Ishikawa (cell line): ENCODE measurements around the gene FHIT.

ENCODE experiments used
- CEBPB ChIP-seq: IDR thresholded peaks from 2 replicates; pipeline ENCODE4 v1.6.1; 2012
- CREB1 ChIP-seq: IDR thresholded peaks from 2 replicates; pipeline ENCODE4 v1.6.1; 2012; ENCODE audit warnings: low read depth
- EGR1 ChIP-seq: IDR thresholded peaks from 2 replicates; pipeline ENCODE4 v1.6.1; 2012
- EP300 ChIP-seq: IDR thresholded peaks from 2 replicates; pipeline ENCODE4 v1.6.1; 2012; ENCODE audit warnings: borderline replicate concordance
- FOXM1 ChIP-seq: IDR thresholded peaks from 2 replicates; pipeline ENCODE4 v1.6.1; 2012; ENCODE audit warnings: low read depth, borderline replicate concordance
- NFIC ChIP-seq: IDR thresholded peaks from 2 replicates; pipeline ENCODE4 v1.6.1; 2012
- RAD21 ChIP-seq: IDR thresholded peaks from 2 replicates; pipeline ENCODE4 v1.6.1; 2012; ENCODE audit warnings: low read depth
- TAF1 ChIP-seq: IDR thresholded peaks from 2 replicates; pipeline ENCODE4 v1.6.1; 2012; ENCODE audit warnings: low read depth, mild to moderate bottlenecking
- TCF12 ChIP-seq: IDR thresholded peaks from 2 replicates; pipeline ENCODE4 v1.6.1; 2012; ENCODE audit warnings: low read depth
- TEAD4 ChIP-seq: IDR thresholded peaks from 2 replicates; pipeline ENCODE4 v1.6.1; 2012
- YY1 ChIP-seq: IDR thresholded peaks from 2 replicates; pipeline ENCODE4 v1.6.1; 2012; ENCODE audit warnings: low read depth
- ZBTB7A ChIP-seq: IDR thresholded peaks from 2 replicates; pipeline ENCODE4 v1.6.1; 2012; ENCODE audit warnings: low read depth
- TF ChIP-seq, protein P1 (sequence below): IDR thresholded peaks from 2 replicates; pipeline ENCODE4 v1.6.1; 2012
- TF ChIP-seq, protein P2 (sequence below): IDR thresholded peaks from 2 replicates; pipeline ENCODE4 v1.6.1; 2012; ENCODE audit warnings: low read depth, mild to moderate bottlenecking
- TF ChIP-seq, protein P3 (sequence below): IDR thresholded peaks from 2 replicates; pipeline ENCODE4 v1.6.1; 2012

The FHIT gene

DNA sequence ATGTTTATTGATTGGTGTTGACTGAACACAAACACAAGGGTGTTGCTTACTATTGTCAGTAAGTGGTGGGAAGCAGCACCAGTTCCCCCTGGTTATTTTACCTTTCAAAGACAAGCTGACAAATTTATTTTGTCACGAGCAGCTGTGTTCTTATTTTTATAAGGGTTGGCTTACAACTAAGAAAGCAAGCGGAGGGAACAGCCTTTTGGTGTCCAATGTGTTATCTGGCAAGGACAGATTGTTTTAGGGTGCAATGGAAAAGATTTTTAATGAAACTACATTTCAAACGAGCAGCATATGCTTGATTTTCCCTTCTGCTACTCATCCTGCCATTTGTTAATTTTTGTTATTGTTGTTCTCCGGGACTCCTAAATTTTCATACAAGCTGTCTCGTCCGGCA lies 1280.9 kb downstream of the FHIT start:
- TF ChIP-seq EP300 (no peak), NFIC (no peak), CEBPB (no peak)
- TF ChIP-seq, protein P1, sequence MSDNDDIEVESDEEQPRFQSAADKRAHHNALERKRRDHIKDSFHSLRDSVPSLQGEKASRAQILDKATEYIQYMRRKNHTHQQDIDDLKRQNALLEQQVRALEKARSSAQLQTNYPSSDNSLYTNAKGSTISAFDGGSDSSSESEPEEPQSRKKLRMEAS: no peak

DNA sequence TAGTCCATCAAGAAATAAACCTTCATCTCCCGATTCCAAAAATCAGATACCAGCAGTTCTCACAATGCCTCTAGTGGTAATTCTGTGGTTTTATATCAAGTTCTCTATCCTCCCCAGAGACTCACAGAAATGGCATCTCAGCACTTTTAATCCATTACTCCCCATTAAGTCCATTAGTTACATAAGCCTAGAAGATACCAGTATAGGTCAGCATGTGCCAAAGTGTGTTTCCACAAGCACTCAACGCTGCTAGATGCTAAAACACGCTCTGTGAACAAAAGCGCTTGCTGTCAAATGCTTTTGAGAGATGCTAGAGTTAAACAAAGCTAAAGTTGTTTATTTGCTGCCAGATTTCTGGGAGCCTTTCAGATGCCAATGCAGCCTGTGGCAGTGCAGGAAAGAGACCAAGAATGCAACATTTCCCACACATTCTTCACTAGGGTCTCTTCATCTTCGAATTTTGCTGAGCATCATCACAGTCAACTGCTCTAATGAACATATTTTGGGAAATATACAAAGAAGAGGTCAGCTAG lies 1282.7 kb downstream of the FHIT start:
- no peak for TF ChIP-seq TAF1
- no peak for TF ChIP-seq CREB1
- TF ChIP-seq RAD21: no peak
- no peak for TF ChIP-seq EGR1
- TF ChIP-seq EP300: no peak
- TF ChIP-seq, protein P1: no peak
- TF ChIP-seq FOXM1: no peak
- no peak for TF ChIP-seq YY1

DNA sequence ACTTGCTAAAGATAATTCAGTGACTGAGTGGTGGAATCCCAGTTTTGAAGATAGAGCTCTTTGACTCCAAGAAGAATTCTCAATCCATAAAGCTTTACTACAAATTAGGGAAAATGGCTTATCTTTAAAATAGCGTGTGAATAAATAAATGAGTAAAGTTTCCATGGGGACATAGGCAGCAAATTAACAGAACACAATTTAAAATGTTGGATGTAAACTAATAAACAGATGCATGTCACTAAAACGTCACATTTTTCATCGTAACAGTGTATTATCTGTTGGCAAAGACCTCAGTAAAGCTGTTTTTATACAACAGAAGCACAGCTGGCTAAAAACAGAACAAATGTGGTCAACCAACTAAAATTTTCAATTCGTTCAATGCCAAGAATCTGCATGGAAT lies 1287.6 kb downstream of the FHIT start:
- TF ChIP-seq RAD21: no peak
- no peak for TF ChIP-seq YY1
- no peak for TF ChIP-seq TAF1

DNA sequence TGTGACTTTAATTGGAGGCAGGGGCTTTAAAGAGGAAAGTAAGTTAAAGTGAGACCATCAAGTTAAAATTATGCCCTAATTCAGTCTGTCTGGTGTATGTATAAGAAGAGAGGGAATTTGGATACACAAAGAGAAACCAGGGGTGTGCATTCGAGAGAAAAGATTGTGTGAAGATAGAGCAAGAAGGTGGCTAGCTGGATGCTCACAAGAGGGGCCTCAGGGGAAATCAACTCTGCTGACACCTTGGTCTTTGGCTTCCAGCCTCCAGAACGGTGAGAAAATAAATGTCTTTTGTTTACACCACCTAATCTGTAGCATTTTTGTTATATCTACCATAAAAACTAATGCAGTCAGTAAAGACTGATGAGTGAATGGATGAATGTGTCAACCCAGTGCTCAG lies 1294.1 kb downstream of the FHIT start:
- TF ChIP-seq, protein P1: no peak
- TF ChIP-seq FOXM1 (no peak), CREB1 (no peak), TEAD4 (no peak), TCF12 (no peak), ZBTB7A (no peak), TAF1 (no peak), EGR1 (no peak), YY1 (no peak), RAD21 (no peak), NFIC (no peak), CEBPB (no peak), EP300 (no peak)
- TF ChIP-seq, protein P2, sequence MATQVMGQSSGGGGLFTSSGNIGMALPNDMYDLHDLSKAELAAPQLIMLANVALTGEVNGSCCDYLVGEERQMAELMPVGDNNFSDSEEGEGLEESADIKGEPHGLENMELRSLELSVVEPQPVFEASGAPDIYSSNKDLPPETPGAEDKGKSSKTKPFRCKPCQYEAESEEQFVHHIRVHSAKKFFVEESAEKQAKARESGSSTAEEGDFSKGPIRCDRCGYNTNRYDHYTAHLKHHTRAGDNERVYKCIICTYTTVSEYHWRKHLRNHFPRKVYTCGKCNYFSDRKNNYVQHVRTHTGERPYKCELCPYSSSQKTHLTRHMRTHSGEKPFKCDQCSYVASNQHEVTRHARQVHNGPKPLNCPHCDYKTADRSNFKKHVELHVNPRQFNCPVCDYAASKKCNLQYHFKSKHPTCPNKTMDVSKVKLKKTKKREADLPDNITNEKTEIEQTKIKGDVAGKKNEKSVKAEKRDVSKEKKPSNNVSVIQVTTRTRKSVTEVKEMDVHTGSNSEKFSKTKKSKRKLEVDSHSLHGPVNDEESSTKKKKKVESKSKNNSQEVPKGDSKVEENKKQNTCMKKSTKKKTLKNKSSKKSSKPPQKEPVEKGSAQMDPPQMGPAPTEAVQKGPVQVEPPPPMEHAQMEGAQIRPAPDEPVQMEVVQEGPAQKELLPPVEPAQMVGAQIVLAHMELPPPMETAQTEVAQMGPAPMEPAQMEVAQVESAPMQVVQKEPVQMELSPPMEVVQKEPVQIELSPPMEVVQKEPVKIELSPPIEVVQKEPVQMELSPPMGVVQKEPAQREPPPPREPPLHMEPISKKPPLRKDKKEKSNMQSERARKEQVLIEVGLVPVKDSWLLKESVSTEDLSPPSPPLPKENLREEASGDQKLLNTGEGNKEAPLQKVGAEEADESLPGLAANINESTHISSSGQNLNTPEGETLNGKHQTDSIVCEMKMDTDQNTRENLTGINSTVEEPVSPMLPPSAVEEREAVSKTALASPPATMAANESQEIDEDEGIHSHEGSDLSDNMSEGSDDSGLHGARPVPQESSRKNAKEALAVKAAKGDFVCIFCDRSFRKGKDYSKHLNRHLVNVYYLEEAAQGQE: no peak
- TF ChIP-seq, protein P3, sequence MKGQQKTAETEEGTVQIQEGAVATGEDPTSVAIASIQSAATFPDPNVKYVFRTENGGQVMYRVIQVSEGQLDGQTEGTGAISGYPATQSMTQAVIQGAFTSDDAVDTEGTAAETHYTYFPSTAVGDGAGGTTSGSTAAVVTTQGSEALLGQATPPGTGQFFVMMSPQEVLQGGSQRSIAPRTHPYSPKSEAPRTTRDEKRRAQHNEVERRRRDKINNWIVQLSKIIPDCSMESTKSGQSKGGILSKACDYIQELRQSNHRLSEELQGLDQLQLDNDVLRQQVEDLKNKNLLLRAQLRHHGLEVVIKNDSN: no peak

DNA sequence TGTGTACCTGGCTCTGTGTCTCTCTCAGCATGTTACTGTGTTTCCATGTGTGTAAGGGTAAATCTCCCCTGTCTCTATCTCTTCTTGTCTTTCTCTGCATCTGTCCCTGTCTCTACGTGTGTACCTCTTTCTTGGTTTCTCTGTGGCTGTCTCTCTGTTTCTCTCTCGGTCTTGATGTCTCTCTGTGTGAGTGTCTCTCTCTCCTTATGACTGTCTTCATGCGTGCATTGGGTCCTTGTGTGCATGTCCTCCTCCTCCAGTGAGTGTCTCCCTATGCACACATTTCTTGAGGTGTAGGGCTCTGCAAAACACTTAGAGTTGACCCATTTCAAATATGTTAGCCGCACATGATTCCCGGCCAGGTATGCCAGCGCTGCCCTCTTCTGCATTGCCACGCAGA lies 1298.1 kb downstream of the FHIT start:
- TF ChIP-seq, protein P1: no peak
- no peak for TF ChIP-seq ZBTB7A
- TF ChIP-seq YY1: no peak
- TF ChIP-seq, protein P3: no peak
- no peak for TF ChIP-seq EP300
- TF ChIP-seq EGR1: no peak
- TF ChIP-seq TCF12: no peak
- TF ChIP-seq RAD21: no peak
- no peak for TF ChIP-seq CEBPB
- no peak for TF ChIP-seq CREB1
- TF ChIP-seq NFIC: no peak
- no peak for TF ChIP-seq TEAD4
- TF ChIP-seq, protein P2: no peak
- no peak for TF ChIP-seq TAF1
- no peak for TF ChIP-seq FOXM1

DNA sequence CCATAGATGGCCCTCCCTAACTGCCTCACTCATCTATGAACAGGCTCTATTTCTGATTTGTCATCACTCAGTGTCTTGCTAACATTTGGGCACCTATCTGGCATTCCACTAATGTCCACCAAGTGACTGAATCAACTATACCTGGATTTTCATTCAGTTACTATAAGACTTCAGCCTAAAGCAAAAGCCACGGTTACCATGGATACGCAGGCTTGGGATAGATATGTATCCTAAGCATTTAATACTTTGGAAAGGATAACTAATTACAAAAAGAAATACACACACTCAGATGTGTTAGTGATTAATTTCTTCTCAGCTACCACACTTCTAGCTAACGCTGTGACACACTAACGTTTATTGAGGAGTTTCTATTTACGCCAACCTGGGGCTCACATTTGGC lies 1301.9 kb downstream of the FHIT start:
- TF ChIP-seq TCF12: no peak
- TF ChIP-seq TAF1: no peak
